SU-DHL-6 (cell line): ENCODE results near the gene EDEM3.

Experiments used
- H2AFZ ChIP-seq: fragments of 200-600 bp; sonication (generic); 2 replicates; pipeline ENCODE4 v1.6.1; 2014; ENCODE audit warnings: low read depth, mild to moderate bottlenecking, moderate library complexity, mixed read lengths, antibody characterized with exemption, low read length; ENCODE audit not compliant: severe bottlenecking
- H3F3A ChIP-seq: fragments of 200-600 bp; shearing (Covaris generic); 2 replicates; pipeline ENCODE4 v1.6.0; 2016; ENCODE audit warnings: antibody characterized with exemption, mild to moderate bottlenecking; ENCODE audit not compliant: insufficient read depth
- H3K27ac ChIP-seq: fragments of 200-600 bp; sonication (generic); 2 replicates; pipeline ENCODE4 v1.5.1; 2016; ENCODE audit warnings: low read depth, mild to moderate bottlenecking, low read length, moderate library complexity, mixed read lengths
- H3K27me3 ChIP-seq: fragments of 200-600 bp; sonication (generic), shearing (Covaris generic); 2 replicates; pipeline ENCODE4 v1.6.0; 2014; ENCODE audit warnings: mild to moderate bottlenecking, low read length
- H3K36me3 ChIP-seq: fragments of 200-600 bp; sonication (generic); 2 replicates; pipeline ENCODE4 v1.6.1; 2014; ENCODE audit warnings: mild to moderate bottlenecking, low read length, mixed read lengths
- H3K4me2 ChIP-seq: fragments of 300-600, 200-600 bp; shearing (Covaris generic), sonication (generic); 2 replicates; pipeline ENCODE4 v1.6.0; 2014; ENCODE audit warnings: low read length, low read depth, mild to moderate bottlenecking; ENCODE audit not compliant: poor library complexity, severe bottlenecking
- H3K4me3 ChIP-seq: fragments of 200-600 bp; sonication (generic); 2 replicates; pipeline ENCODE4 v1.5.1; 2014; ENCODE audit warnings: antibody characterized with exemption, low read length, mild to moderate bottlenecking, mixed read lengths; ENCODE audit not compliant: insufficient read depth, poor library complexity, severe bottlenecking
- H3K79me2 ChIP-seq: fragments of 200-600 bp; sonication (generic); 2 replicates; pipeline ENCODE4 v1.6.1; 2014; ENCODE audit warnings: mild to moderate bottlenecking, low read length, moderate library complexity; ENCODE audit not compliant: insufficient read depth
- H3K9ac ChIP-seq: fragments of 200-600 bp; sonication (generic); 2 replicates; pipeline ENCODE4 v1.7.0; 2014; ENCODE audit warnings: mild to moderate bottlenecking, low read length
- H3K9me2 ChIP-seq: fragments of 200-600 bp; sonication (generic); replicated peaks from 2 replicates; pipeline ENCODE4 v1.6.1; 2014; ENCODE audit warnings: low read length; ENCODE audit not compliant: insufficient read depth
- H3K9me3 ChIP-seq: fragments of 200-600 bp; sonication (generic); 2 replicates; pipeline ENCODE4 v1.6.1; 2014; ENCODE audit warnings: low read length, mixed read lengths; ENCODE audit not compliant: insufficient read depth
- H4K20me1 ChIP-seq: fragments of 200-600 bp; sonication (generic); 2 replicates; pipeline ENCODE4 v1.6.1; 2014; ENCODE audit warnings: low read depth, mild to moderate bottlenecking, antibody characterized with exemption, low read length, moderate library complexity, mixed read lengths
- EZH2phosphoT487 ChIP-seq: fragments of 200-600 bp; sonication (generic), shearing (Covaris generic); conservative IDR thresholded peaks from 2 replicates; pipeline ENCODE4 v1.6.1; 2018; ENCODE audit warnings: mild to moderate bottlenecking, antibody characterized with exemption, low read length, moderate library complexity, mixed read lengths
- TF ChIP-seq, protein P1 (sequence below): fragments of 200-600 bp; sonication (generic); IDR thresholded peaks from one replicate; pipeline ENCODE4 v1.5.1; 2017; ENCODE audit warnings: antibody characterized with exemption, mild to moderate bottlenecking, low read length, moderate library complexity; ENCODE audit not compliant: insufficient read depth, poor library complexity, severe bottlenecking

The EDEM3 gene

DNA sequence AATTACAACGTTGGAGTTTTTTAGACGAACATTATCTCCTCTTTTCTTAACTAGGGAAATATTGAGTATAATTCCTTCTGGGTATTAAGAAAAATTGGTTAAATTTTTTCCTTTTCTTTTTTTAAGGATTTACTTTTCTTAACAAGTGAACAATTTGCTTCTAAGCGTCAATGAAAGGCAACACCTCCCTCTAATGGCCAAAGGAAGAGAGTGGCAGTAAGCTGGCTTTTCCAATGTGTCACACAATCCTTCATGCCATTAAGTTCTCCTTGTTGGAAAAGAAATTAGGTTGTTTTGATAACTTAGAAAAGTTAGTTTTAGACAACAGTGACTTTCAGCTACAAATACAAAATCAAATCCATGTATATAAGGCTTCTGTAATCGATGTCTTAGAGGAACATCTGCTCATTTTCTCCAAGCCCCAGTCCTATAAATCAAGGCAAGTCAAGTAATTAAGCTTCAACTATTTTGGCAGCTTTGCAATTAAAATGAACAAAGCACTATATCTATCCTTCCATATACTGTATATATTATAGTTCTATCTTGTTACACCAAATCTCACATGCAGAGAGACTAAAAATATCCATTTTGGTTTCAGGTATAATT is 62.8 kb downstream of the EDEM3 start:
- Histone ChIP-seq H3K4me3 (no peak overlapping the region), H3K36me3 (peaks cover 22% of the 10 kb centered on the region), H2AFZ (no peak overlapping the region), H3K9ac (no peak overlapping the region), H3K4me2 (no peak overlapping the region), H3K79me2 (no peaks in the 10 kb centered on the region), H3F3A (peaks cover 3% of the 10 kb centered on the region; the same call in 1 of the 2 replicates), H3K9me3 (no peaks in the 10 kb centered on the region), H3K27me3 (no peaks in the 10 kb centered on the region), H3K27ac (no peak overlapping the region), H4K20me1 (no peaks in the 10 kb centered on the region), H3K9me2 (no peaks in the 10 kb centered on the region)
- TF ChIP-seq EZH2phosphoT487 = no peak
- TF ChIP-seq, protein P1, sequence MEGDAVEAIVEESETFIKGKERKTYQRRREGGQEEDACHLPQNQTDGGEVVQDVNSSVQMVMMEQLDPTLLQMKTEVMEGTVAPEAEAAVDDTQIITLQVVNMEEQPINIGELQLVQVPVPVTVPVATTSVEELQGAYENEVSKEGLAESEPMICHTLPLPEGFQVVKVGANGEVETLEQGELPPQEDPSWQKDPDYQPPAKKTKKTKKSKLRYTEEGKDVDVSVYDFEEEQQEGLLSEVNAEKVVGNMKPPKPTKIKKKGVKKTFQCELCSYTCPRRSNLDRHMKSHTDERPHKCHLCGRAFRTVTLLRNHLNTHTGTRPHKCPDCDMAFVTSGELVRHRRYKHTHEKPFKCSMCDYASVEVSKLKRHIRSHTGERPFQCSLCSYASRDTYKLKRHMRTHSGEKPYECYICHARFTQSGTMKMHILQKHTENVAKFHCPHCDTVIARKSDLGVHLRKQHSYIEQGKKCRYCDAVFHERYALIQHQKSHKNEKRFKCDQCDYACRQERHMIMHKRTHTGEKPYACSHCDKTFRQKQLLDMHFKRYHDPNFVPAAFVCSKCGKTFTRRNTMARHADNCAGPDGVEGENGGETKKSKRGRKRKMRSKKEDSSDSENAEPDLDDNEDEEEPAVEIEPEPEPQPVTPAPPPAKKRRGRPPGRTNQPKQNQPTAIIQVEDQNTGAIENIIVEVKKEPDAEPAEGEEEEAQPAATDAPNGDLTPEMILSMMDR = peak; percentile 36

DNA sequence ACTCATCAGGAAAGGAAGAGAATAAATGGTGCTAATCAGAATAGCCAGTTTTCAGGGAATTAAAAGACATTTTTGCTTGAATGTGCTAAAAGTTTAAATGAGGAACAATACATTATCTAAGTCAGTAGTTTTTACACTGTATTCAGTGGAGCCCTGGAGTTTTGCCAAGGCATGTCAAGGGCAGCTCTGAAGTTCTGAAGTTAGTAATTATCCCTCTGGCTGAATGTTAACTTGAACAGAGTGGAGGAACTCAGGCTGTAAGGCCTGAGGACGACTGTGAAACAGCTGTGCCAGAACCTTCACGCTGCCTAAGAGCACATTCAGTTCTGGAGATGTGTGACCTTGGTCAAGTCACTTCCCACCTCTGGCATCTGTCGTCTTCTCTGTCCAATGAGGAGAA is 68.1 kb downstream of the EDEM3 start:
- H3K4me3 ChIP-seq = no peak overlapping the region
- no peak for TF ChIP-seq EZH2phosphoT487
- TF ChIP-seq, protein P1 = no peak
- H3K79me2 ChIP-seq = no peaks in the 10 kb centered on the region
- peaks cover 3% of the 10 kb centered on the region; the same call in 1 of the 2 replicates for H3F3A ChIP-seq
- H3K9ac ChIP-seq = no peak overlapping the region
- no peaks in the 10 kb centered on the region for H3K27me3 ChIP-seq
- H2AFZ ChIP-seq = no peak overlapping the region
- peaks cover 11% of the 10 kb centered on the region; the same call in 1 of the 2 replicates for H3K36me3 ChIP-seq
- no peaks in the 10 kb centered on the region for H3K9me3 ChIP-seq
- no peak overlapping the region for H3K4me2 ChIP-seq
- no peaks in the 10 kb centered on the region for H3K9me2 ChIP-seq
- H4K20me1 ChIP-seq = no peaks in the 10 kb centered on the region
- H3K27ac ChIP-seq = no peak overlapping the region

DNA sequence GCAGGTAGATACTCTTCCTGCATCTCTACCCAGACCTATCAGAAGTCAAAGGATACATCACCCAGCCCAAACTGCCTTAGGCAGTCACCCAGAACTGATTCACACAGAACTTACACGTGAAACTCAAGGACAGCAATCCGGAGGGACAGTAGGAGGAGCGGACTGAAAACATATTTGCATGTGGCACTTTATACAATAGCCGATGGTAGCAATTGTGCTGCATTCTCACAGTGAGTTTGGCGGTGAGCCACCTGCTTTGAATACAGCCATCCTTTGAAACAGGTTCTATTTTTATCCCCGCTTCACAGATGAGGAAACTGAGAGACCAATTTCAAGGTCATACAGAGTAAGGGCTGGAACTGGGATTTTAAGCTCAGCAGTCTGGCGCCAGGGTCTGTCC is 69.5 kb downstream of the EDEM3 start:
- Histone ChIP-seq H3K9me3 (no peaks in the 10 kb centered on the region; the same call in 1 of the 2 replicates), H4K20me1 (no peaks in the 10 kb centered on the region), H3K36me3 (peaks cover 6% of the 10 kb centered on the region; the same call in 1 of the 2 replicates), H3K4me2 (peak overlapping the region; percentile 23), H3K9me2 (no peaks in the 10 kb centered on the region), H2AFZ (no peak overlapping the region), H3K27me3 (no peaks in the 10 kb centered on the region), H3F3A (0 out of 2 replicates have a peak, but pooled peaks cover 3% of the 10 kb centered on the region), H3K9ac (no peak overlapping the region), H3K27ac (no peak overlapping the region), H3K4me3 (no peak overlapping the region), H3K79me2 (no peaks in the 10 kb centered on the region)
- TF ChIP-seq EZH2phosphoT487 = no peak
- TF ChIP-seq, protein P1 = no peak
